GM19455 (cell line): ENCODE measurements around the gene STAT3.
"Not testable (repeated sequence)": the region's sequence is repeated elsewhere in the genome, so short reads cannot be mapped to it uniquely, and the experiment has no call there.

Experiments used
- ATAC-seq: cut with Tn5 transposase; IDR thresholded peaks from one replicate; pipeline ENCODE4 v1.9.1; 2021; ENCODE audit not compliant: unreplicated experiment

The STAT3 gene

GRCh38 chr17:42317967-42318366 is 70.3 kb downstream of the STAT3 start:
- ATAC-seq, result not testable (repeated sequence)

GRCh38 chr17:42317266-42317845 is 70.9 kb downstream of the STAT3 start:
- ATAC-seq, result no peak

- no peak for ATAC-seq
Measured at GRCh38 chr17:42316755-42317154, 71.5 kb downstream of the STAT3 start.

GRCh38 chr17:42315402-42316156 is 72.7 kb downstream of the STAT3 start:
- no peak for ATAC-seq

GRCh38 chr17:42313773-42314566 is 74.3 kb downstream of the STAT3 start:
- no peak for ATAC-seq

DNA sequence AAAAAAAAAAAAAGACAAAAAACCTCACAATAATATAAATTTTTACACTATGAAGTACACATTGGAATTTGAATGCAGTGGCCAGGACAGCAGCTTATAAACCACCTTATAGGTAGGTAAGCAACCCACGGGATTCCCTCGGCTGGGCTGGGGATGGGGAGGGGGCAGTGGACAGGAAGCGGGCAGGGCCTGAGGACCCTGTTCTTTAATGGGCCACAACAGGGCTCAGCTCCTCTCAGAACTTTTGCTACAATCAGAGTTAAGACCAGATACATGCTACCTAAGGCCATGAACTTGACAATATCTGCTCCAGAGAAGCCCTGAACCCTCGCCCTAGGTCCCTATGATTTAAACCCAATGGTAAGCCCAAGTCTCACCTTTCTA is 74.9 kb downstream of the STAT3 start:
- no peak for ATAC-seq

DNA sequence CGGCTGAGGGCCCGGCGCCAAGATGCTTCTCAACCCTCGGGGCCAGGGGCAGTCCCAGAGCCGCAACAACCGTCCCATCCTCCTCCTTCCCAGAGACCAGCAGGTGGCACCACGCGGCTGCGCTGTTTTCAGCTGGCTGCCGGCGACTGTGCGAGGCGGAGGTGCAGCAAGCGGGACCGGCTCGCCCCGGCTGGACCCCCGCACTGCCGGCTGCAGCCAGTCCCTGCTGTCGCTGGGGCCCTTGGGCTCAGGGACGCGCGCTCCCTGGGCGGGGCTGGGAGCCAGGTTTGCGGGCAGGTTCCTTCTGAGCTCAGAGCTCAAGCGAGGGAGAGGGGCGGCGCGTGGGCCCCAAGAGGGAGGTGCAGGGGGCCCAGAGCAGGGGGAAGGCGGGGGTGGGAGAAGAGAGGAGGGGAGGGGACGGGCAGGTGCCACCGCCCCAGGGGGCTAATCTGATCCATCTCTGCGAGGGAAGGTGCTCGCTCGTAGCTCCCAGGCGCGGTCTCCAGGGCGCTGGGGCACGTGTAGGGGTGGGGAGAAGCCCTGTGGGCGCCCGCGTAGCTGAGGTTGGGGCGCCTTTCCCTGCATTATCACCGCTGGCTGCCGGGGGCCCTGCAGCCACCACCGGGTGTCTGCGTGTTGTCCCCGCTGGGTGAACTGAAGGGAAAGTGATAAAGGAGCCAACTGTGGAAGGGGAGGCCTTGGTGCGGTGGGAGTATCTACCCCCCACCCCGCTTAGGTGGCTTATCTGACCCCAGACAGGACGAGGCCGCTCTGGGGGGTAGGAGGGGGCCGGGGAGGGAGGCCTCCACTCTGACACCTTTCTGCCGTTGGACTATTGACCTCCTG is 75.7 kb downstream of the STAT3 start:
- ATAC-seq, result no peak

GRCh38 chr17:42312035-42312284 is 76.3 kb downstream of the STAT3 start:
- no peak for ATAC-seq

GRCh38 chr17:42311240-42312034 is 76.8 kb downstream of the STAT3 start:
- ATAC-seq, result no peak

- no peak for ATAC-seq
Measured at GRCh38 chr17:42310787-42311215, 77.4 kb downstream of the STAT3 start.

DNA sequence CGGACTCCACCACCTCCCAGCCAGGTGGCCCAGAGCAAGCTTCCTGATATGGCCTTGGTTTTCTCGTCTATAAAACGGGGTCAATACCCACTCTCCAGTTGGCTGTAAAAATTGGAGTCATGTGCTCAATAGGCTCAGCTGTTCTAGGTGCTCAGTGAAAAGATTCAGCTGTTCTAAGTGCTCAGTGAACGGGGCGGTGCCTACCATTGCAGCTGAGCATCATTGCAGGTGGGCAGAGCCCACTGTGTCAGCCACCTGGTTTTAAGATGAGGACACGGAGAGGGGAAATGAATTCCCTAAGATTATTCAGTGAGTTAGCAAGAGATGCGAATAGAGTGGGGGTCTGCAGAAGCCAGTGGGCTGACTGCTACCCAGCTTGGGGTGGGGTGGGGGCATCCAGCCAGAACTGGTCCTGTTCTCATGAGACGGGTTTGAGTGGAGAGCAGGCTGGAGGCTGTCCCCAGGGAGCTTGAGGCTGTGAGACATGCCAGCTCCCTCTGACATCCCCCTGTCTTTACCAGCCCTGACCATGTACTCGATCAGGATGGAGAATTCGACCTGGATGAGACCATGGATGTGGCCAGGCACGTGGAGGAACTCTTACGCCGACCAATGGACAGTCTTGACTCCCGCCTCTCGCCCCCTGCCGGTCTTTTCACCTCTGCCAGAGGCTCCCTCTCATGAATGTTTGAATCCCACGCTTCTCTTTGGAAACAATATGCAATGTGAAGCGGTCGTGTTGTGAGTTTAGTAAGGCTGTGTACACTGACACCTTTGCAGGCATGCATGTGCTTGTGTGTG is 78.1 kb downstream of the STAT3 start:
- no peak for ATAC-seq

DNA sequence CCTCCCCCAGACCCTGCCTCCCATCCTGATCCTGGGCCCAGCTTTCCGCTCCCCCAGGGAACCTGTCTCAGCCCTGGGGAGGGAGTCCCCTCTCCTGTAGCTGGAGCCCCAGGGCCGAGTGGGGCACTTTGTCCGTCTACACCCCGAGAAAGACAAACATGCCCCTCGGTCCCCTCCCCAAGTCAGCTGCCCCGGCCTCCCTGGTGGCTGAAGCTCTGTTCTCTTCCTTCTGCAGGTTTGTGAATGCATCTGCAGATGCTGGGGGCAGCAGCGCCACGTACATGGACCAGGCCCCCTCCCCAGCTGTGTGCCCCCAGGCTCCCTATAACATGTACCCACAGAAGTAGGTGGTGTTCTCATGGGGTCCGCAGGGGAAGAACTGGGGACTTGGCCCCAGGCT is 79.1 kb downstream of the STAT3 start:
- no peak for ATAC-seq

DNA sequence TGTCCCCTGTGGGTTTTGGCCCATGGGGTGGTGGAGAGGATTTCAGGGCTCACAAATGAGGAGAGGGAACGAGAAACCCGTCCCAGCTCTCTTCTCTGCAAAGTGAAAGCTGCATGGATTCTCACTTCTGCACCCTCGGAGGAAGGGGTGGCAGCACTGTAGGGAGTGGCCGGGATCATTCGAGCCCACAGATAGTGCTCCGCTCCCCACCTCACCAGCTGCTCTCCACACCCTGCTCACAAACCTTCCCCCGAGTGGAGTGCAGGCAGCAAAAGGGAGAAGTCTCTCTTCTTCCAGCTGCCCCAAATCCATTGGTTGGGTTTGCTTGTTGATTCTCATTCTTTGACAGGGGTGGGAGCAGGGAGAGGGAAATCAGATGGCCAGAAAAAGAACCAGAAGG is 79.8 kb downstream of the STAT3 start:
- no peak for ATAC-seq

- ATAC-seq, result no peak
Measured at GRCh38 chr17:42307362-42307927, 80.8 kb downstream of the STAT3 start.

DNA sequence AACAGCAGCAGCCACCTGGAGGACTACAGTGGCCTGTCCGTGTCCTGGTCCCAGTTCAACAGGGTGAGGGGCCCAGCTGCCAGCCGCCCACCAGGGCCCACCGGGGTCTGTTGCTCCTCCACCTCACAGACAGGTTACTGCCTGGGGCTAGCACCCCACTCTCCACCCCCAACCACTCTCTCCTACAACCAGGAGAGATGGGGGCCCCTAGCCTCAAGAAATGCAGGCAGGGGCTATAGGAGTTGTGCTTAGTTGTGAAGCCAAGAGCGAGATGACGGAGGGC is 81.9 kb downstream of the STAT3 start:
- no peak for ATAC-seq

DNA sequence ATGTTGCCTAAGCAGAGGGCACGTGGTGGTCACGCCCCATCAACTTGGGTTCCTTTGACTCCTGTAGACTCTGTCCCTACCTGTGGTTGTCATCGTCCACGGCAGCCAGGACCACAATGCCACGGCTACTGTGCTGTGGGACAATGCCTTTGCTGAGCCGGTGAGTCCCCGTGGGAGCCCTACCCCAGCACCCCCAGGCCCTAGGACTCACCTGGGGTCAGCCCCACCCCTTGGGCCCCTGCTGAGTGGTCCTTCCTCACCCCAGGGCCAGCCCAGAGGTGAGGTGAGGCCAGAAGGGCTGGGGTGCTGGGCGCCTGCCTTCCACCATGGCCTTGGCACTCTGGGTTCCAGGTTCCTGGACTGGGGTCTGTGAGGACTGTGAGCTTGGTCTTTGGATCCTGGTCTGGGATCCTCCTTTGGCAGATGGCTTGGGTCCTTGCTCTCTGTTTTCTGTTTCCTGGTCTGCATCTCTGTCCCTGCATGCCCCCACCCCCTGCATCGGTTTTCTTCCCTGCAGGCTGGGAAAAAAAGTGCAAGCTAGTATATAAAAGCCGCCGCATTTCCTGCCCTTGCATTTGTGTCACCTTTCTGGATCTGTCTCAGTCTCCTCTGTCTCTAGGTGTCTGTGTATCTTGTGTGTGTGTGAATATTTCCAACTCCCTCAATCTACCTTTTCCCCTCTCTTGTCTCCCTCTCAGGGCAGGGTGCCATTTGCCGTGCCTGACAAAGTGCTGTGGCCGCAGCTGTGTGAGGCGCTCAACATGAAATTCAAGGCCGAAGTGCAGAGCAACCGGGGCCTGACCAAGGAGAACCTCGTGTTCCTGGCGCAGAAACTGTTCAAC is 82.5 kb downstream of the STAT3 start:
- no peak for ATAC-seq

DNA sequence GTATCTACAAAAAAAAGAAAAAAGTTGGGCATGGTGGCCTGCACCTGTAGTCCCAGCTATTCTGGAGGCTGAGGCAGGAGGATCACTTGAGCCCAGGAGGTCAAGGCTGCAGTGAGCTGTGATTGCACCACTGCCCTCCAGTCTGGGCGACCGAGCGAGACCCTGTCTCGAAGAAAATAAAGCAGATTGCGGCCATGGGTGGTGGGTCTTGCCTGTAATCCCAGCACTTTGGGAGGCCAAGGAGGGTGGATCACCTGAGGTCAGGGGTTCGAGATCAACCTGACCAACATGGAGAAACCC is 83.3 kb downstream of the STAT3 start:
- ATAC-seq, result not testable (repeated sequence)

DNA sequence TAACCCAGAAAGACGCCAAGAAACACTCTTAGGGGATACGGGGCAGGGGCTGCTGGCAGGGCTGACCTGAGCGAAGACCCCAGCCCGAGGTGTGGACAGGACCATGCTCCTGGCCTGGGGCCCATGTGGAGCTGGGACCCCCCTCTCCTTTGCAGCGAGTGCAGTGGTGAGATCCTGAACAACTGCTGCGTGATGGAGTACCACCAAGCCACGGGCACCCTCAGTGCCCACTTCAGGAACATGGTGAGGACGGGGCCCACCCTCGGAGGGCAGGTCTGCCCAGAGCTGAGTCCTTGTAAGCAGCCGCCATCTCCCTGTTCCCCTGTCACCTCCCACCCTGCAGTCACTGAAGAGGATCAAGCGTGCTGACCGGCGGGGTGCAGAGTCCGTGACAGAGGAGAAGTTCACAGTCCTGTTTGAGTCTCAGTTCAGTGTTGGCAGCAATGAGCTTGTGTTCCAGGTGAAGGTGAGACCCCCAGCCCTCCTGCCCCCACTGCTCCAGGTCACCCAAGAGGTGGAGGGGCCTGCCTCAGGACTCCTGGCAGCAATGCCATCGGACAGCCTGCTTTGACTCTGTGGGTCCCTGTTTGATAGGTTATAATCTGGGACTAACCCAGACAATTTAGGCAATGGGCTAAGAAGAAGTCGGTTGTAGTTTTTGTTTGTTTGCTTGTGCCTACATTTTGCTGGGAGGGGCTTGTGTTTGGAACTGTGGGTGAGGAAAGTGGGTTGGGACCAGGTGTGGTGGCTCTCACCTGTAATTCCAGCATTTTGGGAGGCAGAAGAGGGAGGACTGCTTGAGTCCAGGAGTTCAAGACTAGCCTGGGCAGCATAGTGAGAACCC is 83.8 kb downstream of the STAT3 start:
- no peak for ATAC-seq
